GM23248 (cell line): ENCODE measurements around the gene UQCRH. TPM values are rescaled to one million over a fixed set of nuclear protein-coding genes. Genes with fewer than 3 reads are reported as not detected.

Experiments
- DNase-seq: peaks from one replicate; pipeline ENCODE4 v3.0.0-alpha.2; 2015
- H2AFZ ChIP-seq: fragments of 200-600 bp; sonication (generic); 2 replicates; pipeline ENCODE4 v1.6.1; 2016; ENCODE audit warnings: antibody characterized with exemption
- H3F3A ChIP-seq: fragments of 200-600 bp; sonication (generic); 2 replicates; pipeline ENCODE4 v1.6.1; 2016; ENCODE audit warnings: mild to moderate bottlenecking, antibody characterized with exemption, mixed run types; ENCODE audit not compliant: insufficient read depth
- H3K27ac ChIP-seq: fragments of 200-600 bp; sonication (generic); 2 replicates; pipeline ENCODE4 v1.5.1; 2016; ENCODE audit warnings: mild to moderate bottlenecking
- H3K27me3 ChIP-seq: fragments of 200-600 bp; sonication (generic); replicated peaks from 2 replicates; pipeline ENCODE4 v1.6.1; 2016; ENCODE audit warnings: mild to moderate bottlenecking; ENCODE audit not compliant: insufficient read depth
- H3K36me3 ChIP-seq: fragments of 200-600 bp; sonication (generic); 2 replicates; pipeline ENCODE4 v1.6.1; 2016; ENCODE audit warnings: low read depth, mild to moderate bottlenecking
- H3K4me1 ChIP-seq: fragments of 200-600 bp; sonication (generic); 2 replicates; pipeline ENCODE4 v1.6.1; 2016; ENCODE audit warnings: mild to moderate bottlenecking; ENCODE audit not compliant: insufficient read depth
- H3K4me2 ChIP-seq: fragments of 200-600 bp; sonication (generic); one replicate; pipeline ENCODE4 v1.6.1; 2016; ENCODE audit warnings: mild to moderate bottlenecking; ENCODE audit not compliant: unreplicated experiment
- H3K4me3 ChIP-seq: fragments of 200-600 bp; sonication (generic); 2 replicates; pipeline ENCODE4 v1.5.1; 2016; ENCODE audit warnings: mild to moderate bottlenecking
- H3K79me2 ChIP-seq: fragments of 200-600 bp; sonication (generic); 2 replicates; pipeline ENCODE4 v1.6.1; 2016; ENCODE audit warnings: mild to moderate bottlenecking; ENCODE audit not compliant: insufficient read depth
- H3K9ac ChIP-seq: fragments of 200-600 bp; sonication (generic); 2 replicates; pipeline ENCODE4 v1.6.1; 2016; ENCODE audit warnings: mild to moderate bottlenecking
- H3K9me2 ChIP-seq: fragments of 200-600 bp; sonication (generic); 2 replicates; pipeline ENCODE4 v1.6.1; 2016; ENCODE audit warnings: mixed run types, mild to moderate bottlenecking, moderate library complexity; ENCODE audit not compliant: insufficient read depth
- H3K9me3 ChIP-seq: fragments of 200-600 bp; sonication (generic); one replicate; pipeline ENCODE4 v1.6.1; 2017; ENCODE audit warnings: low read depth
- H4K20me1 ChIP-seq: fragments of 200-600 bp; sonication (generic); 2 replicates; pipeline ENCODE4 v1.6.0; 2016; ENCODE audit not compliant: insufficient read depth
- EZH2 ChIP-seq: fragments of 200-600 bp; sonication (generic); IDR thresholded peaks from 2 replicates; pipeline ENCODE4 v1.6.1; 2018; ENCODE audit warnings: antibody characterized with exemption, mild to moderate bottlenecking; ENCODE audit not compliant: insufficient read depth, poor library complexity, severe bottlenecking
- EZH2phosphoT487 ChIP-seq: fragments of 200-600 bp; sonication (generic); IDR thresholded peaks from 2 replicates; pipeline ENCODE4 v1.6.1; 2018; ENCODE audit warnings: antibody characterized with exemption, moderate library complexity, mild to moderate bottlenecking, low read depth; ENCODE audit not compliant: insufficient read depth
- WGBS, 2 experiments: methylation state at CpG; one replicate each; pipeline ENCODE4 v1.1.6; 2015 to 2017; ENCODE audit warnings: low lambda C conversion rate in 2 of 2, low coverage in 1 of 2; ENCODE audit errors: missing lambda C conversion rate in 2 of 2; 5-methylcytosine and 5-hydroxymethylcytosine counted together
- in situ Hi-C: fragments of 300-500 bp; cut with MboI; formaldehyde crosslinking; loops from 2 replicates; pipeline ENCODE4 v1.15.0; 2020
- polyA plus RNA-seq: library from polyadenylated mRNA; unstranded; fragments of >200 nt; fragmentation: Nextera tagmentation; extraction: Ambion mirVana; gene quantifications from 2 replicates; pipeline ENCODE4 v1.2.1, GENCODE V29; 2016
- total RNA-seq: library from RNA; depleted of rRNA; stranded (reverse); fragments of >200 nt; shearing (Covaris generic); gene quantifications from 2 replicates; pipeline ENCODE4 v1.2.3, GENCODE V29; 2014; rRNA removed

UQCRH gene
- total RNA-seq = 334 and 337 TPM in 2 replicates
- 237 and 238 TPM in 2 replicates for polyA plus RNA-seq

GRCh38 chr1:46303038-46303871, at the start of gene UQCRH, which contains the start of gene LRRC41:
UQCRH (plus strand) TSS chr1:46303698; CDS start chr1:46303767, 69 bp downstream.
LRRC41 (minus strand) TSS chr1:46303616; CDS start chr1:46303322, 294 bp downstream.
- H3K27ac ChIP-seq = peak within 1 kb of the TSS; percentile 97
- H3K4me2 ChIP-seq = peak within 1 kb of the TSS; percentile 94
- peak; percentile 98 for DNase-seq
- WGBS, 2 experiments = 1% methylated on average over 48 to 61 of the region's 61 CpGs
- peaks cover 23% of the 10 kb centered on the region for H3K4me1 ChIP-seq
- peak within 1 kb of the TSS; percentile 98 for H3K4me3 ChIP-seq
- peak within 1 kb of the TSS; percentile 100 for H3K9ac ChIP-seq
- TF ChIP-seq EZH2 = no peak
- no peaks in the 10 kb centered on the region for H3K9me3 ChIP-seq
- in situ Hi-C loops = no loop called here
- H3K9me2 ChIP-seq = no peaks in the 10 kb centered on the region
- peaks cover 97% of the 10 kb centered on the region for H3K79me2 ChIP-seq
- peaks cover 32% of the 10 kb centered on the region; the same call in 1 of the 2 replicates for H3F3A ChIP-seq
- peaks cover 5% of the 10 kb centered on the region; the same call in 1 of the 2 replicates for H4K20me1 ChIP-seq
- no peaks in the 10 kb centered on the region for H3K36me3 ChIP-seq
- H3K27me3 ChIP-seq = no peaks in the 10 kb centered on the region
- peak within 1 kb of the TSS; percentile 76 for H2AFZ ChIP-seq

- 85 to 88% methylated on average over 5 of the region's 5 CpGs for WGBS, 2 experiments
- DNase-seq = no peak
- Histone ChIP-seq H3K79me2 (no peaks in the 10 kb centered on the region), H3K9me3 (no peaks in the 10 kb centered on the region), H3K4me2 (no peak overlapping the region), H3K4me3 (no peak overlapping the region), H4K20me1 (no peaks in the 10 kb centered on the region), H3K27me3 (no peaks in the 10 kb centered on the region), H3K4me1 (no peaks in the 10 kb centered on the region), H3K36me3 (no peaks in the 10 kb centered on the region), H2AFZ (no peak overlapping the region), H3K9me2 (no peaks in the 10 kb centered on the region), H3K9ac (no peak overlapping the region), H3F3A (no peaks in the 10 kb centered on the region), H3K27ac (no peak overlapping the region)
- TF ChIP-seq EZH2phosphoT487 = no peak
- TF ChIP-seq EZH2 = no peak
- in situ Hi-C loops = no loop called here
Measured at GRCh38 chr1:46254668-46255067, 48.8 kb upstream of the UQCRH start.

GRCh38 chr1:46256523-46256922, 47.0 kb upstream of the UQCRH start:
- H3K27ac ChIP-seq = no peak overlapping the region
- no peak overlapping the region for H2AFZ ChIP-seq
- in situ Hi-C loops = no loop called here
- H3K4me3 ChIP-seq = no peak overlapping the region
- H3K27me3 ChIP-seq = no peaks in the 10 kb centered on the region
- TF ChIP-seq EZH2 (no peak), EZH2phosphoT487 (no peak)
- no peaks in the 10 kb centered on the region for H3F3A ChIP-seq
- H3K9ac ChIP-seq = no peak overlapping the region
- no peaks in the 10 kb centered on the region for H3K36me3 ChIP-seq
- no peaks in the 10 kb centered on the region for H3K79me2 ChIP-seq
- DNase-seq = no peak
- H3K9me3 ChIP-seq = no peaks in the 10 kb centered on the region
- H3K9me2 ChIP-seq = no peaks in the 10 kb centered on the region
- no peak overlapping the region for H3K4me2 ChIP-seq
- no peaks in the 10 kb centered on the region for H4K20me1 ChIP-seq
- H3K4me1 ChIP-seq = no peaks in the 10 kb centered on the region
- WGBS, 2 experiments = 89 to 98% methylated on average over 2 of the region's 2 CpGs

DNA sequence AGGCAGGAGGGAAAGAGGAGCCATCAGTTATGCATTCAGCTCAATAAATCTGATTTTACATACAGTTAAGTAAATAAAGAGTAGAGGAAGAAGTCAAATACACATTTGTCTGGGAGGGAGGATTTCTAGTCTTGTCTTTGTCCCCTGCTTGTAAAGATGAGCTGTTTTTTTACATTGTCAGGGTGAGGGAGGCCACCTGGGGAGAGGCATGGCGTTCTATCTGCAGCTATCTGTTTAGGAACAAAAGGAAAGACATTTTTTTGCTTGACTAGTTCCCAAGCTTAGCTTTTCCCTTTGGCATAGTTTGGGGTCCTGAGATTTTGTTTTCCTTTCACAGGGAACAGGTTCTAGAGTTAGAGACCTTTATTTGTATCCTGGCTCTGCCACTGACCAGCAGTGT, 41.0 kb upstream of the UQCRH start:
- Histone ChIP-seq H3K36me3 (no peaks in the 10 kb centered on the region), H3K9ac (no peak overlapping the region), H3K9me2 (no peaks in the 10 kb centered on the region), H3K27me3 (no peaks in the 10 kb centered on the region), H3K4me1 (no peaks in the 10 kb centered on the region), H3K79me2 (no peaks in the 10 kb centered on the region), H3K4me2 (no peak overlapping the region), H4K20me1 (no peaks in the 10 kb centered on the region), H2AFZ (no peak overlapping the region), H3K4me3 (no peak overlapping the region), H3K27ac (no peak overlapping the region), H3K9me3 (no peaks in the 10 kb centered on the region), H3F3A (no peaks in the 10 kb centered on the region)
- no peak for DNase-seq
- TF ChIP-seq EZH2 (no peak), EZH2phosphoT487 (no peak)
- in situ Hi-C loops = no loop called here
- WGBS, 2 experiments = 97 to 100% methylated on average over 1 of the region's 1 CpG
